Adipose tissue (tissue), 3 donors: ENCODE measurements around the gene TXNRD2. TPM values are rescaled to one million over a fixed set of nuclear protein-coding genes. Genes with fewer than 3 reads are reported as not detected.
"Not testable (repeated sequence)": the region's sequence is repeated elsewhere in the genome, so short reads cannot be mapped to it uniquely, and the experiment has no call there.

Experiments used
- H3K27ac ChIP-seq: one replicate; pipeline ENCODE4 v1.5.1; 2013; ENCODE audit warnings: low read depth, low read length
- WGBS, 3 donors: extraction: QIAGEN DNeasy Blood & Tissue Kit; methylation state at CpG; one replicate each; pipeline ENCODE4 v1.1.7; 2013; 5-methylcytosine and 5-hydroxymethylcytosine counted together
- polyA plus RNA-seq, 3 donors: library from polyadenylated mRNA; stranded (reverse); fragments of 200-250 nt; gene quantifications; one replicate each; pipeline ENCODE4 v1.2.3, GENCODE V29; 2013
- donor health status: healthy with polysubstance abuse.
- donor health status: Bipolar disorder and iron deficiency.
- donor health status: healthy.

The TXNRD2 gene
- polyA plus RNA-seq, 3 donors: 13.6 to 21.8 (median 16.6) TPM

GRCh38 chr22:19933341-19934241 lies 8.0 kb downstream of the TXNRD2 start:
- WGBS, 3 donors: 81 to 91% (median 81%) methylated on average over 9 of the region's 9 CpGs
- H3K27ac ChIP-seq: no peak overlapping the region

GRCh38 chr22:19932367-19933206 lies 9.0 kb downstream of the TXNRD2 start:
- WGBS, 3 donors: 63 to 73% (median 64%) methylated on average over 12 of the region's 12 CpGs
- no peak overlapping the region for H3K27ac ChIP-seq

- 92 to 98% (median 97%) methylated on average over 8 of the region's 8 CpGs for WGBS, 3 donors
- H3K27ac ChIP-seq: no peak overlapping the region
Observed at GRCh38 chr22:19931514-19931913, 10.1 kb downstream of the TXNRD2 start.

GRCh38 chr22:19930551-19931486 lies 10.8 kb downstream of the TXNRD2 start:
- WGBS, 3 donors: 91 to 95% (median 94%) methylated on average over 21 of the region's 21 CpGs
- H3K27ac ChIP-seq: no peak overlapping the region

GRCh38 chr22:19929586-19930550 lies 11.8 kb downstream of the TXNRD2 start:
- H3K27ac ChIP-seq: no peak overlapping the region
- WGBS, 3 donors: 92 to 93% (median 92%) methylated on average over 21 of the region's 21 CpGs

- 85 to 91% (median 87%) methylated on average over 11 of the region's 11 CpGs for WGBS, 3 donors
- H3K27ac ChIP-seq: no peak overlapping the region
Observed at GRCh38 chr22:19928207-19928606, 13.4 kb downstream of the TXNRD2 start.

- H3K27ac ChIP-seq: no peak overlapping the region
- 84 to 87% (median 86%) methylated on average over 7 of the region's 7 CpGs for WGBS, 3 donors
Observed at GRCh38 chr22:19927696-19928095, 13.9 kb downstream of the TXNRD2 start.

- not testable (repeated sequence) for H3K27ac ChIP-seq
- 77 to 95% (median 90%) methylated on average over 11 of the region's 11 CpGs for WGBS, 3 donors
Observed at GRCh38 chr22:19926028-19926427, 15.6 kb downstream of the TXNRD2 start.

GRCh38 chr22:19923914-19924513 lies 17.6 kb downstream of the TXNRD2 start:
- 87 to 95% (median 90%) methylated on average over 12 of the region's 12 CpGs for WGBS, 3 donors
- no peak overlapping the region for H3K27ac ChIP-seq

- H3K27ac ChIP-seq: no peak overlapping the region
- WGBS, 3 donors: 58 to 85% (median 84%) methylated on average over 3 of the region's 3 CpGs
Observed at GRCh38 chr22:19921544-19922081, 20.0 kb downstream of the TXNRD2 start.

- WGBS, 3 donors: 95 to 97% (median 96%) methylated on average over 13 of the region's 13 CpGs
- no peak overlapping the region for H3K27ac ChIP-seq
Observed at GRCh38 chr22:19919701-19920363, 21.8 kb downstream of the TXNRD2 start.

- no peak overlapping the region for H3K27ac ChIP-seq
- WGBS, 3 donors: 84 to 88% (median 84%) methylated on average over 23 of the region's 23 CpGs
Observed at GRCh38 chr22:19918332-19919106, 23.1 kb downstream of the TXNRD2 start.

- 94 to 96% (median 95%) methylated on average over 12 of the region's 12 CpGs for WGBS, 3 donors
- no peak overlapping the region for H3K27ac ChIP-seq
Observed at GRCh38 chr22:19917389-19918138, 24.1 kb downstream of the TXNRD2 start.

- WGBS, 3 donors: 73 to 77% (median 74%) methylated on average over 7 of the region's 7 CpGs
- H3K27ac ChIP-seq: no peak overlapping the region
Observed at GRCh38 chr22:19916941-19917340, 24.7 kb downstream of the TXNRD2 start.

GRCh38 chr22:19916006-19916405 lies 25.6 kb downstream of the TXNRD2 start:
- WGBS, 3 donors: 88 to 90% (median 90%) methylated on average over 9 of the region's 9 CpGs
- H3K27ac ChIP-seq: no peak overlapping the region
